ENCODE measurements around the gene RRP1. TPM values are rescaled to one million over a fixed set of nuclear protein-coding genes. Genes with fewer than 3 reads are reported as not detected.

RRP1 gene
- polyA plus RNA-seq, 2 of the 4 experiments (the other 2 are of a cell fraction) = 15.4 to 29.5 TPM

GRCh38 chr21:43740497-43741156 lies 48.8 kb upstream of the RRP1 start (continued):
- TF ChIP-seq POLR2AphosphoS2 (conservative IDR thresholded peaks at IDR 0.05; ENCODE audit: low read length) = peak; percentile 70; the same call in 1 of the 2 replicates

GRCh38 chr21:43741423-43742096 lies 47.8 kb upstream of the RRP1 start:
- TF ChIP-seq NFE2L2 (conservative IDR thresholded peaks at IDR 0.05; ENCODE audit: low read length) = no peak
- no peak for TF ChIP-seq MAZ (IDR thresholded peaks at IDR 0.05; ENCODE audit: borderline replicate concordance, low read depth, low read length)
- TF ChIP-seq FOXS1 (CRISPR knock-in tag; IDR thresholded peaks at IDR 0.05) = no peak
- no peak for TF ChIP-seq BCL3 (IDR thresholded peaks at IDR 0.05)
- no peak overlapping the region for H3K4me3 ChIP-seq
- CTCF ChIA-PET = interaction anchor here (1.1 to 1.4 kb wide), 3 partner anchors 8 to 20 kb away, joined by 3 to 4 read pairs (median 4); no protein-coding TSS in a partner anchor
- H3K27ac ChIP-seq = peak overlapping the region; percentile 33 to 79; a peak in 3 of 6 replicates
- 91% methylated on average over 9 of the region's 28 CpGs for WGBS (ENCODE audit: missing lambda C conversion rate)
- peak overlapping the region; percentile 42; the same call in 2 of the 3 replicates for H3K4me2 ChIP-seq
- H3K9me3 ChIP-seq = no peaks in the 10 kb centered on the region
- POLR2A ChIA-PET = interaction anchor here (1.5 kb wide), 1 partner anchor 14 kb away, joined by 11 read pairs; no protein-coding TSS in a partner anchor
- peaks cover 71% of the 10 kb centered on the region for H3K4me1 ChIP-seq
- peak in 1 of 2 experiments; percentile 4; a peak in 2 of 6 replicates for ATAC-seq
- no peak for DNase-seq (ENCODE audit: low read depth in 1 of 2, low spot score in 1 of 2)
- FAIRE-seq = no peak

DNA sequence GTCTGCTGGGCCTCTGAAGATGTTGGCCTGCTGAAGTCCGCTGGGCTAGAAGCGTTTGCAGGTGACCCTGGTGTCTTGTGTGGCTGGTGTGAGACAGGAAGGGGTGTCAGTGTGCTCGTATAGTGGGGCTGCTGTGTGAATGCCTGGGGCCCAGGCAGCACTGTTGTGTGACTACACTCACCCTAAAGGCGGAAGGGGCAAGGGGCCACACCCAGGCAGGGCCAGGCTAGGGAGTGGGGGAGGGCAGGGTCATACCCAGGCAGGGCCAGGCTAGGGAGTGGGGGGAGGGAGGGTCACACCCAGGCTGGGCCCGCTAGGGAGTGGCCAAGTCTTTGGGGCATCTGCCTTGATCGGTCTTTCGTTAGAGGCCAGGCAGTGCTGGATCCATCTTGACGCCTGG lies 45.4 kb upstream of the RRP1 start:
- Histone ChIP-seq H3K4me3 (no peak overlapping the region), H3K4me2 (no peak overlapping the region; the same call in 2 of the 3 replicates), H3K27ac (peak overlapping the region in 1 of 2 experiments; percentile 62; a peak in 3 of 6 replicates), H3K9me3 (no peaks in the 10 kb centered on the region), H3K4me1 (peaks cover 60% of the 10 kb centered on the region)
- CTCF ChIA-PET = no interaction called here
- DNase-seq (ENCODE audit: low read depth in 1 of 2, low spot score in 1 of 2) (no peak), ATAC-seq (no peak), FAIRE-seq (no peak)
- 83% methylated on average over 3 of the region's 8 CpGs for WGBS (ENCODE audit: missing lambda C conversion rate)
- TF ChIP-seq RCOR1 (IDR thresholded peaks at IDR 0.05; ENCODE audit: low read depth, low read length) (no peak), CHD2 (IDR thresholded peaks at IDR 0.05; ENCODE audit: low read length, partially characterized antibody) (no peak), ESRRA (IDR thresholded peaks at IDR 0.05; ENCODE audit: borderline replicate concordance, low read length) (no peak), RAD21 (conservative IDR thresholded peaks at IDR 0.05 in 1 of 2, IDR thresholded peaks at IDR 0.05 in 1 of 2) (no peak), MYC (IDR thresholded peaks at IDR 0.05; ENCODE audit: borderline replicate concordance, low read length) (no peak), CHD4 (IDR thresholded peaks at IDR 0.05; ENCODE audit: borderline replicate concordance) (no peak), BCL3 (IDR thresholded peaks at IDR 0.05) (no peak), FOSL2 (IDR thresholded peaks at IDR 0.05) (no peak), FOSL2 (CRISPR knock-in tag; IDR thresholded peaks at IDR 0.05) (no peak), SMC3 (IDR thresholded peaks at IDR 0.05) (no peak), RARB (CRISPR knock-in tag; IDR thresholded peaks at IDR 0.05) (no peak), ZNF302 (CRISPR knock-in tag; IDR thresholded peaks at IDR 0.05) (no peak), KDM5A (IDR thresholded peaks at IDR 0.05) (no peak), NPAS2 (CRISPR knock-in tag; IDR thresholded peaks at IDR 0.05; ENCODE audit: borderline replicate concordance) (no peak), ZFP36 (IDR thresholded peaks at IDR 0.05; ENCODE audit: borderline replicate concordance, partially characterized antibody) (no peak)
- TF ChIP-seq, protein P1, sequence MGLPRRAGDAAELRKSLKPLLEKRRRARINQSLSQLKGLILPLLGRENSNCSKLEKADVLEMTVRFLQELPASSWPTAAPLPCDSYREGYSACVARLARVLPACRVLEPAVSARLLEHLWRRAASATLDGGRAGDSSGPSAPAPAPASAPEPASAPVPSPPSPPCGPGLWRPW (IDR thresholded peaks at IDR 0.05) = no peak
- TF ChIP-seq, protein P2, sequence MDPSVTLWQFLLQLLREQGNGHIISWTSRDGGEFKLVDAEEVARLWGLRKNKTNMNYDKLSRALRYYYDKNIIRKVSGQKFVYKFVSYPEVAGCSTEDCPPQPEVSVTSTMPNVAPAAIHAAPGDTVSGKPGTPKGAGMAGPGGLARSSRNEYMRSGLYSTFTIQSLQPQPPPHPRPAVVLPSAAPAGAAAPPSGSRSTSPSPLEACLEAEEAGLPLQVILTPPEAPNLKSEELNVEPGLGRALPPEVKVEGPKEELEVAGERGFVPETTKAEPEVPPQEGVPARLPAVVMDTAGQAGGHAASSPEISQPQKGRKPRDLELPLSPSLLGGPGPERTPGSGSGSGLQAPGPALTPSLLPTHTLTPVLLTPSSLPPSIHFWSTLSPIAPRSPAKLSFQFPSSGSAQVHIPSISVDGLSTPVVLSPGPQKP (IDR thresholded peaks at IDR 0.05; ENCODE audit: low read depth, low read length) = no peak
- POLR2A ChIA-PET = no interaction called here
